DOHH2 (cell line): ENCODE measurements around the gene HOXB6.

Experiments used
- H3F3A ChIP-seq: fragments of 200-600 bp; sonication (generic), shearing (Covaris generic); 2 replicates; pipeline ENCODE4 v1.6.0; 2016; ENCODE audit warnings: antibody characterized with exemption, mild to moderate bottlenecking; ENCODE audit not compliant: control insufficient read depth, insufficient read depth
- H3K27ac ChIP-seq: fragments of 200-600 bp; sonication (generic); 2 replicates; pipeline ENCODE4 v1.5.1; 2014; ENCODE audit warnings: low read depth, mild to moderate bottlenecking, low read length, moderate library complexity
- H3K27me3 ChIP-seq: fragments of 200-600 bp; sonication (generic); 2 replicates; pipeline ENCODE4 v1.6.1; 2014; ENCODE audit warnings: mild to moderate bottlenecking, low read length, mixed read lengths; ENCODE audit not compliant: control insufficient read depth
- H3K36me3 ChIP-seq: fragments of 200-600 bp; sonication (generic); 2 replicates; pipeline ENCODE4 v1.6.1; 2014; ENCODE audit warnings: mild to moderate bottlenecking, low read length, moderate library complexity, mixed read lengths; ENCODE audit not compliant: control insufficient read depth
- H3K4me1 ChIP-seq: fragments of 200-600 bp; sonication (generic); 2 replicates; pipeline ENCODE4 v1.6.1; 2014; ENCODE audit warnings: mild to moderate bottlenecking, low read length, mixed read lengths; ENCODE audit not compliant: control insufficient read depth
- H3K4me2 ChIP-seq: fragments of 200-600 bp; sonication (generic); 2 replicates; pipeline ENCODE4 v1.6.0; 2014; ENCODE audit warnings: mild to moderate bottlenecking, low read length, moderate library complexity
- H3K4me3 ChIP-seq: fragments of 200-600 bp; sonication (generic); 2 replicates; pipeline ENCODE4 v1.5.1; 2014; ENCODE audit warnings: mild to moderate bottlenecking, low read length, mixed read lengths
- H3K79me2 ChIP-seq: fragments of 200-600 bp; sonication (generic); 2 replicates; pipeline ENCODE4 v1.6.1; 2014; ENCODE audit warnings: mild to moderate bottlenecking, low read length, mixed read lengths; ENCODE audit not compliant: control insufficient read depth
- H3K9me2 ChIP-seq: fragments of 200-600 bp; sonication (generic); replicated peaks from 2 replicates; pipeline ENCODE4 v1.6.1; 2014; ENCODE audit warnings: mild to moderate bottlenecking, low read length, mixed read lengths; ENCODE audit not compliant: control insufficient read depth
- H3K9me3 ChIP-seq: fragments of 200-600 bp; sonication (generic); 2 replicates; pipeline ENCODE4 v1.6.1; 2014; ENCODE audit warnings: antibody characterized with exemption, low read length, mixed read lengths; ENCODE audit not compliant: control insufficient read depth, insufficient read depth
- H4K20me1 ChIP-seq: fragments of 200-600 bp; sonication (generic); 2 replicates; pipeline ENCODE4 v1.6.0; 2014; ENCODE audit warnings: low read depth, mild to moderate bottlenecking, antibody characterized with exemption, low read length, moderate library complexity; ENCODE audit not compliant: control insufficient read depth, insufficient read depth
- EZH2phosphoT487 ChIP-seq: fragments of 200-600 bp; sonication (generic); IDR thresholded peaks from 2 replicates; pipeline ENCODE4 v1.6.1; 2017; ENCODE audit warnings: borderline replicate concordance, mild to moderate bottlenecking, antibody characterized with exemption, low read length, moderate library complexity, mixed read lengths
- TF ChIP-seq, protein P1 (sequence below): fragments of 200-600 bp; sonication (generic); IDR thresholded peaks from one replicate; pipeline ENCODE4 v1.5.1; 2014; ENCODE audit warnings: antibody characterized with exemption, mild to moderate bottlenecking, low read depth, low read length; ENCODE audit not compliant: poor library complexity, severe bottlenecking

HOXB6 gene

DNA sequence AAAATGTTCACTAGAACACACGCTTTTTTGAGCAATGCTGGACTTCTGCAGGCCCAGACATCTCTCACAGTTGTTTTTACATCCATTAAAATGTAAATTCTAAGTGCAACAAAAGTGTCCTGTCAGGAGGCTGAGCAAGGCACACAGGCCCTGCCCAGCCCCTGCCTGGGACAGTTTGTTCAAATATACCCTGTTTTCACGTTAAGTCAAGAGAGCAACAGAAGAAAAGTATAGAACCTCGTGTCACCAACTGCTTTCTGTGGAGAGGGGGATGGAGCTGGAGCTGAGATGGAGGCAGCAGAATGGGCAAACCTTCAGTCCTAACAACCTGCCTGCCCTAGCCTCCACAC, 55.5 kb downstream of the HOXB6 start:
- no peaks in the 10 kb centered on the region for H3F3A ChIP-seq
- TF ChIP-seq, protein P1, sequence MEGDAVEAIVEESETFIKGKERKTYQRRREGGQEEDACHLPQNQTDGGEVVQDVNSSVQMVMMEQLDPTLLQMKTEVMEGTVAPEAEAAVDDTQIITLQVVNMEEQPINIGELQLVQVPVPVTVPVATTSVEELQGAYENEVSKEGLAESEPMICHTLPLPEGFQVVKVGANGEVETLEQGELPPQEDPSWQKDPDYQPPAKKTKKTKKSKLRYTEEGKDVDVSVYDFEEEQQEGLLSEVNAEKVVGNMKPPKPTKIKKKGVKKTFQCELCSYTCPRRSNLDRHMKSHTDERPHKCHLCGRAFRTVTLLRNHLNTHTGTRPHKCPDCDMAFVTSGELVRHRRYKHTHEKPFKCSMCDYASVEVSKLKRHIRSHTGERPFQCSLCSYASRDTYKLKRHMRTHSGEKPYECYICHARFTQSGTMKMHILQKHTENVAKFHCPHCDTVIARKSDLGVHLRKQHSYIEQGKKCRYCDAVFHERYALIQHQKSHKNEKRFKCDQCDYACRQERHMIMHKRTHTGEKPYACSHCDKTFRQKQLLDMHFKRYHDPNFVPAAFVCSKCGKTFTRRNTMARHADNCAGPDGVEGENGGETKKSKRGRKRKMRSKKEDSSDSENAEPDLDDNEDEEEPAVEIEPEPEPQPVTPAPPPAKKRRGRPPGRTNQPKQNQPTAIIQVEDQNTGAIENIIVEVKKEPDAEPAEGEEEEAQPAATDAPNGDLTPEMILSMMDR = no peak
- no peak for TF ChIP-seq EZH2phosphoT487
- H4K20me1 ChIP-seq = no peaks in the 10 kb centered on the region
- H3K9me2 ChIP-seq = no peaks in the 10 kb centered on the region
- no peaks in the 10 kb centered on the region for H3K9me3 ChIP-seq
- no peak overlapping the region for H3K4me3 ChIP-seq
- H3K27me3 ChIP-seq = peaks cover 30% of the 10 kb centered on the region
- H3K4me1 ChIP-seq = no peaks in the 10 kb centered on the region
- no peak overlapping the region for H3K4me2 ChIP-seq
- H3K36me3 ChIP-seq = no peaks in the 10 kb centered on the region
- H3K79me2 ChIP-seq = no peaks in the 10 kb centered on the region
- no peak overlapping the region for H3K27ac ChIP-seq

- TF ChIP-seq, protein P1 = no peak
- TF ChIP-seq EZH2phosphoT487 = no peak
- Histone ChIP-seq H3K36me3 (no peaks in the 10 kb centered on the region), H3K4me1 (no peaks in the 10 kb centered on the region), H3K27ac (no peak overlapping the region), H3K4me2 (no peak overlapping the region), H3F3A (no peaks in the 10 kb centered on the region), H3K4me3 (no peak overlapping the region), H3K9me2 (no peaks in the 10 kb centered on the region), H3K9me3 (no peaks in the 10 kb centered on the region), H3K79me2 (no peaks in the 10 kb centered on the region), H4K20me1 (no peaks in the 10 kb centered on the region), H3K27me3 (peaks cover 35% of the 10 kb centered on the region)
Observed at GRCh38 chr17:48548523-48549280, 56.1 kb downstream of the HOXB6 start.

DNA sequence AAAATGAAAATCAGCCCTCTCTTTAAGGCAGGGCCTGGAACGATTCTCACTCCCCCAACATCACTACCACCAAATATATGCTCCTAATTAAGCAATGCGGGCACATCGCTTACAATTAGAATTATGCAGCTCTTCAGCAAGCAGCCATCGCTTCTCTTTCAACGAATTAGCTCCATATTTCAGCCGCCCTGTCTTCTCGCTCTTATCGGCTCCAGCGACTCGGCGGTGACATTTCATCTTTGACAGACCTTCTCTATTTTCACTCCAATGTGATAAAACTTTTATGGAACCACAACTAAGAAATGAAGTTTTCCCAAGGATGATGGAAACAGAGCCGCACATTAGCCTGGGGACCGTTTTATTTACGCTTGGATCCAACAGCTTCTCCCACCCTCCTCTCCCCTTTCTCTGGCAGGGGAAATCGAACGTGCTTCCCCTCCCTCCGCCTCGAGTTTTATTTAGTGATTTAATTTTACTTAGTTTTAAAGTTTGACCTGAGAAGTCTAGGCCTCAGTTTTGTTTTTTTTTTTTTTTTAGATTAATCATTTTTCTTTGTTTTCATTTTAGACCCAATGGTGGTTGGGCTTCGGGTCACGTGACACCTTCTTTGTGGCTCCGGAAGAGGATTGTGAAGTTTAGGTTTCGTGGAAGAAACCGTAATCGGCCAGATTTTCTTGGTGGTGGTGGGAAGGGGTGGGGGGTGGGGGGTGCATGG, 56.8 kb downstream of the HOXB6 start:
- no peak overlapping the region for H3K27ac ChIP-seq
- no peaks in the 10 kb centered on the region for H3F3A ChIP-seq
- H3K27me3 ChIP-seq = peaks cover 42% of the 10 kb centered on the region
- H3K9me2 ChIP-seq = no peaks in the 10 kb centered on the region
- TF ChIP-seq, protein P1 = no peak
- no peak for TF ChIP-seq EZH2phosphoT487
- H3K4me3 ChIP-seq = no peak overlapping the region
- no peaks in the 10 kb centered on the region for H3K79me2 ChIP-seq
- no peaks in the 10 kb centered on the region for H4K20me1 ChIP-seq
- no peak overlapping the region for H3K4me2 ChIP-seq
- H3K9me3 ChIP-seq = no peaks in the 10 kb centered on the region
- no peaks in the 10 kb centered on the region for H3K4me1 ChIP-seq
- H3K36me3 ChIP-seq = no peaks in the 10 kb centered on the region
